Spleen (tissue), 11 donors: Measurements from ENCODE around the gene SHC3. TPM values are rescaled to one million over a fixed set of nuclear protein-coding genes. Genes with fewer than 3 reads are reported as not detected.
A peak's percentile ranks its signal among the peaks of the same experiment; 100 is the strongest.

Source experiments
- DNase-seq: peaks from one replicate; pipeline ENCODE4 v3.0.0-alpha.2; 2020
- H3K27ac ChIP-seq, 8 donors: fragments of 200-600 bp; sonication (generic) in 7 of 8; 1 replicate in 4 of 8; 2 replicates in 4 of 8; pipeline versions ENCODE4 v1.5.0 to v1.8.0; 2016 to 2021; ENCODE audit warnings: inconsistent platforms in 4 of 8, mild to moderate bottlenecking in 4 of 8, moderate library complexity in 1 of 8
- H3K27me3 ChIP-seq, 7 donors: fragments of 200-600 bp; sonication (generic) in 6 of 7; replicated peaks in 1 of 7; 1 replicate in 4 of 7; 2 replicates in 3 of 7; pipeline versions ENCODE4 v1.5.0 to v1.8.0; 2016 to 2021; ENCODE audit warnings: inconsistent platforms in 3 of 7, mild to moderate bottlenecking in 1 of 7
- H3K36me3 ChIP-seq, 6 donors: fragments of 200-600 bp; sonication (generic) in 5 of 6; 1 replicate in 4 of 6; 2 replicates in 2 of 6; pipeline versions ENCODE4 v1.5.0 to v1.8.0; 2016 to 2021; ENCODE audit warnings: inconsistent platforms in 2 of 6
- H3K4me1 ChIP-seq, 6 donors: fragments of 200-600 bp; sonication (generic) in 5 of 6; 1 replicate in 3 of 6; 2 replicates in 3 of 6; pipeline versions ENCODE4 v1.5.0 to v1.8.0; 2016 to 2021; ENCODE audit warnings: inconsistent platforms in 3 of 6
- H3K4me3 ChIP-seq, 8 donors: fragments of 200-600 bp; sonication (generic) in 7 of 8; 1 replicate in 4 of 8; 2 replicates in 4 of 8; pipeline versions ENCODE4 v1.5.0 to v1.8.0; 2016 to 2021; ENCODE audit warnings: inconsistent platforms in 4 of 8, mild to moderate bottlenecking in 4 of 8, moderate library complexity in 2 of 8
- H3K9me3 ChIP-seq, 8 donors: fragments of 200-600 bp; sonication (generic) in 7 of 8; 1 replicate in 4 of 8; 2 replicates in 4 of 8; pipeline versions ENCODE4 v1.5.0 to v1.8.0; 2016 to 2021; ENCODE audit warnings: inconsistent platforms in 4 of 8
- CTCF ChIP-seq, 11 experiments: fragments of 200-600 bp in 7 of 11; fragments of 450-650 bp in 4 of 11; sonication (generic) in 4 of 11; IDR thresholded peaks in 8 of 11; conservative IDR thresholded peaks in 3 of 11; 1 replicate in 7 of 11; 2 replicates in 4 of 11; pipeline versions ENCODE4 v1.4.0 to v1.8.0; 2016 to 2021; ENCODE audit warnings: antibody characterized with exemption in 11 of 11, inconsistent platforms in 4 of 11, mild to moderate bottlenecking in 1 of 11
- POLR2A ChIP-seq, 3 donors: fragments of 450-650 bp; IDR thresholded peaks; one replicate each; pipeline ENCODE4 v1.5.1; 2017; ENCODE audit warnings: antibody characterized with exemption in 3 of 3, mild to moderate bottlenecking in 1 of 3
- POLR2AphosphoS5 ChIP-seq, 3 donors: sonication (generic); formaldehyde crosslinking; IDR thresholded peaks; one replicate each; pipeline ENCODE4 v1.5.1; 2017; ENCODE audit warnings: antibody characterized with exemption in 3 of 3
- WGBS, 5 donors: extraction: QIAGEN DNeasy Blood & Tissue Kit in 3 of 5; methylation state at CpG; one replicate each; pipeline versions ENCODE4 v1.1.5 to v1.1.7; 2013 to 2018; 5-methylcytosine and 5-hydroxymethylcytosine counted together
- intact Hi-C: fragments of 100-400 bp; cut with DNase I; formaldehyde crosslinking; loops from one replicate; pipeline ENCODE4 v1.15.0; 2023; ENCODE audit warnings: low total_unique reads
- polyA plus RNA-seq, 3 donors: library from polyadenylated mRNA; stranded (reverse); fragments of 200-250 nt; gene quantifications; one replicate each; pipeline ENCODE4 v1.2.1, GENCODE V29; 2013
- total RNA-seq, 7 donors: library from RNA; depleted of rRNA in 3 of 7; stranded (reverse); fragments of >200 nt in 3 of 7; fragmentation: NEBNext Ultra II Directional in 4 of 7; extraction: Animal tissue kit (Norgen Biotek cat#: 25700) in 4 of 7; gene quantifications; one replicate each; pipeline versions ENCODE4 v1.1.0 to v1.2.1, GENCODE V29; 2016 to 2021
- donor health status: healthy with polysubstance abuse.
- donor health status: DM: no; HTN: no; CAD: no; lungs with moderate emphysema.
- donor health status: DM: no; HTN: no; CAD: no.
- donor health status: Bipolar disorder and iron deficiency.
- donor health status: healthy.
- donor health status: DM: no; HTN: no; CAD: no.
- donor health status: DM: yes; HTN: yes; CAD: no.

SHC3 gene
- total and polyA plus RNA-seq, 10 donors, result 0.03 to 0.70 (median 0.07) TPM; not detected in 1

- no peak for DNase-seq
- TF ChIP-seq POLR2A (IDR thresholded peaks at IDR 0.05) (no peak), POLR2AphosphoS5 (IDR thresholded peaks at IDR 0.05) (no peak), CTCF (IDR thresholded peaks at IDR 0.05 in 8 of 11, conservative IDR thresholded peaks at IDR 0.05 in 3 of 11) (no peak)
- 73 to 88% (median 86%) methylated on average over 6 of the region's 6 CpGs for WGBS, 5 donors
- Histone ChIP-seq H3K27ac (peak overlapping the region in 2 of 8 donors; percentile 4 to 17), H3K9me3 (no peaks in the 10 kb centered on the region), H3K4me3 (peak overlapping the region in 3 of 8 donors; percentile 2 to 80 (median 67)), H3K27me3 (peaks cover 0 to 42% (median 8%) of the 10 kb centered on the region in 7 donors), H3K4me1 (peaks cover 4 to 91% (median 42%) of the 10 kb centered on the region in 6 donors), H3K36me3 (peaks cover 0 to 17% (median 0%) of the 10 kb centered on the region in 6 donors)
- intact Hi-C loops, result no loop called here
These were observed 183.0 kb downstream of the SHC3 start for GRCh38 chr9:88995627-88996026.

GRCh38 chr9:88995200-88995577, 183.4 kb downstream of the SHC3 start:
- H3K9me3 ChIP-seq, result no peaks in the 10 kb centered on the region
- peak overlapping the region in 4 of 8 donors; percentile 2 to 80 (median 62) for H3K4me3 ChIP-seq
- peaks cover 4 to 91% (median 40%) of the 10 kb centered on the region in 6 donors for H3K4me1 ChIP-seq
- peaks cover 0 to 17% (median 0%) of the 10 kb centered on the region in 6 donors for H3K36me3 ChIP-seq
- no peak for TF ChIP-seq POLR2A (IDR thresholded peaks at IDR 0.05)
- TF ChIP-seq CTCF (IDR thresholded peaks at IDR 0.05 in 8 of 11, conservative IDR thresholded peaks at IDR 0.05 in 3 of 11), result no peak
- no peak for TF ChIP-seq POLR2AphosphoS5 (IDR thresholded peaks at IDR 0.05)
- intact Hi-C loops, result no loop called here
- DNase-seq, result no peak
- WGBS, 5 donors, result 69 to 87% (median 80%) methylated on average over 6 of the region's 6 CpGs
- H3K27me3 ChIP-seq, result peaks cover 0 to 46% (median 8%) of the 10 kb centered on the region in 7 donors
- H3K27ac ChIP-seq, result peak overlapping the region in 3 of 8 donors; percentile 4 to 36 (median 17)

GRCh38 chr9:88994469-88995199, 184.0 kb downstream of the SHC3 start:
- intact Hi-C loops, result no loop called here
- TF ChIP-seq POLR2AphosphoS5 (IDR thresholded peaks at IDR 0.05) (no peak), POLR2A (IDR thresholded peaks at IDR 0.05) (no peak), CTCF (IDR thresholded peaks at IDR 0.05 in 8 of 11, conservative IDR thresholded peaks at IDR 0.05 in 3 of 11) (no peak)
- WGBS, 5 donors, result 65 to 83% (median 79%) methylated on average over 9 of the region's 9 CpGs
- H3K36me3 ChIP-seq, result peaks cover 0 to 17% (median 0%) of the 10 kb centered on the region in 6 donors
- H3K27ac ChIP-seq, result peak overlapping the region in 3 of 8 donors; percentile 10 to 87 (median 36)
- H3K4me1 ChIP-seq, result peaks cover 9 to 93% (median 41%) of the 10 kb centered on the region in 6 donors
- peak overlapping the region in 5 of 8 donors; percentile 5 to 80 (median 64) for H3K4me3 ChIP-seq
- no peaks in the 10 kb centered on the region for H3K9me3 ChIP-seq
- DNase-seq, result no peak
- H3K27me3 ChIP-seq, result peaks cover 0 to 52% (median 8%) of the 10 kb centered on the region in 7 donors

- H3K4me1 ChIP-seq, result peaks cover 12 to 94% (median 41%) of the 10 kb centered on the region in 6 donors
- H3K4me3 ChIP-seq, result peak overlapping the region in 6 of 8 donors; percentile 13 to 80 (median 66)
- intact Hi-C loops, result no loop called here
- H3K9me3 ChIP-seq, result no peaks in the 10 kb centered on the region
- peak overlapping the region in 4 of 8 donors; percentile 2 to 87 (median 23) for H3K27ac ChIP-seq
- H3K36me3 ChIP-seq, result peaks cover 0 to 17% (median 0%) of the 10 kb centered on the region in 6 donors
- 75 to 92% (median 90%) methylated on average over 13 to 14 of the region's 14 CpGs for WGBS, 5 donors
- TF ChIP-seq POLR2A (IDR thresholded peaks at IDR 0.05) (no peak), POLR2AphosphoS5 (IDR thresholded peaks at IDR 0.05) (peak in 1 of 3 donors; percentile 30)
- H3K27me3 ChIP-seq, result peaks cover 0 to 52% (median 8%) of the 10 kb centered on the region in 7 donors
- DNase-seq, result no peak
These were observed 184.7 kb downstream of the SHC3 start for GRCh38 chr9:88993871-88994460.
